SK-MEL-5 (cell line): ENCODE measurements around the gene NFKBIA. TPM values are rescaled to one million over a fixed set of nuclear protein-coding genes. Genes with fewer than 3 reads are reported as not detected.
"Not testable (repeated sequence)": the region's sequence is repeated elsewhere in the genome, so short reads cannot be mapped to it uniquely, and the experiment has no call there.

Experiments
- DNase-seq: peaks from one replicate; pipeline ENCODE4 v3.0.0-alpha.2; 2016; ENCODE audit warnings: low read depth, low spot score
- in situ Hi-C: cut with HindIII; loops from 2 replicates; pipeline ENCODE4 v1.10.0; 2016; ENCODE audit warnings: low sequenced_read_pairs, high pct_unique_total_duplicates, low pct_unique_long_range_greater_than_20kb
- total RNA-seq: library from RNA; depleted of rRNA; stranded (reverse); fragments of >200 nt; shearing (Covaris generic); gene quantifications from 2 replicates; pipeline ENCODE4 v1.2.3, GENCODE V29; 2014; rRNA removed

The NFKBIA gene
- total RNA-seq, 1 experiment from 2014 or later: 26.7 TPM

- in situ Hi-C loops, DNase-seq: not testable (repeated sequence)
These were observed 44.9 kb downstream of the NFKBIA start for GRCh38 chr14:35359655-35360054.

DNA sequence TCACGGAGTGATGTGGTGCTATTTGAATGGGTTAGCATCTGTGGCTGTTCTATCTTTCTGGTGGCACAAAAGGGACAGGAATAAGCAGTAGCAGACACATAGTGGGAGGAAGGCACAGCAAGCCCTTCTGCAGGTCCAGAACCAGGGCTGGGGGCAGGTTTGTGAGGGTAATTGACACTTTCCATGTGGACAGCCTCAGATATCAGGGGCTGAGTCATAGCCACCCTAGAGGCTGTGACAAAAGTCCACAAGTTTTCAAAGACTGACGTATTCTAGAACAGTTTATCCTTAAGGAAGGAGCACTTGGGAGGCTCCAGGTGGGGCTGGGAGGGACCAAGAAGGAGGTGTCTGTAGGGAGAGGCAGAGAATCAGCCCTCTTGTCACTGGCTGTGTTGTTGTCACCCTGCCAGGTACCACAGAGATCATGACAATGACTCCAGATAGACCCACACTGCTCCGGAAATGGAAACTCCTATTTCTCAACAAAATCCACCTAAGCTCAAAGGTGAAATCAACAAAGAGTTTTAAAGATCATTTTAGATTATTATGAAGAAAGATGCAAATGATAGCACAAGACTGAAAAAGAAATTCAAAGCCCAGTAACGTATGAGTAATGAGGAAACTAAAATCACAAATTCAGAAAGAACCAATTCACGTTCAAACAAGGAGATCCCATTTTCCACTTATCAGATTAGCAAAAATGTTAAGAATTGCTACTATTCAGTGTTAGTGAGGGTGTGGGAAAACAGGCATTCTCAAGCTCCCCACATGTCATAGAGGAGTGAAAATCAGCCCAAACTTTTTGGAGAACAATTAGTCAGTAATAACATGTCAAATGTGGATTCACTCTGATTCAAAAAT is 48.3 kb downstream of the NFKBIA start:
- no peak for DNase-seq
- in situ Hi-C loops: no loop called here

GRCh38 chr14:35355235-35355634 is 49.3 kb downstream of the NFKBIA start:
- DNase-seq, in situ Hi-C loops: not testable (repeated sequence)

GRCh38 chr14:35353409-35354172 is 51.0 kb downstream of the NFKBIA start:
- in situ Hi-C loops: no loop called here

DNA sequence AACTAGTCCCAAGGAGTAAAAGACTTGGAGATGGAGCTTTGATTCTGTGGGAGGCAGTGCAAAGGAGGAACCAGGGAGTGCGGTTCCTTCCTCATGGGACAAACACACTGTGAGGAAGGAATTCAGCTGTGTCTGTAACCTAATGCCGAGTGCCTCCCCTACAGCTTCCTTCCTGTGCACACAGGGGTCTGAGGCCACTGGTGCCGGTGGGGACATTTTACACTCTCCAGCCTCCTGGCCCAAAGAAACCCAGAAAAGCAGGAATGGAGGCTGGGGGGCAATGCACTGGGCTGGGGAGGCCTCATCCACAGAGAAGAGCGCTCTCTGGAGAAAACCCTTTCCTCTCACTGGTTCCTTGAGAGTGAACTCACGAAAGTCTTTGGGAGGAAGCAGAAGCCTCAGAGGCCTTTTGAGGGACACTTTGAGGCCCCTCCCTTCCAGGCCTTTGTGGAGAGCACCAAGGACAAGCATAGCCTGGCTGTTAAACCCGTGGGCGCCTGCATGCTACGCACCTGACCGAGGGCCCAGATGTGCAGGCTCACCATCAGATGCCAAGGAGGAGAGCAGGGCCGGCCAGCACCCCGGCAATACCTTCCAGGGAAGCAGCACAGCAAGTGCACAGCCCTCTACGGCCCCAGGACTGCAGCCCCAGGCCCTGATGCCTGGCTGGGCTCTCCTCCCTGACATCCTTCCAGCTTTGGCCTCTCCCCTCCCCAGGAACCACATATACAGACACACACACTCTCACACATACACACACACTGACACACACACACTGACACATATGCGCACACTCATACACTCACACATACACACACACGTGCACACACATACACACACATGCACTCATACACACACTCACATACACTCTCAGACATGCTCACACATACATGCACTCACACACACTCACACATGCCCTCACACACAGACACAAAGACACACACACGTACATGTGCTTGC is 52.0 kb downstream of the NFKBIA start:
- in situ Hi-C loops: no loop called here
- no peak for DNase-seq

More at GRCh38 chr14:35353409-35354172, 51.0 kb downstream of the NFKBIA start:
- no peak for DNase-seq

DNA sequence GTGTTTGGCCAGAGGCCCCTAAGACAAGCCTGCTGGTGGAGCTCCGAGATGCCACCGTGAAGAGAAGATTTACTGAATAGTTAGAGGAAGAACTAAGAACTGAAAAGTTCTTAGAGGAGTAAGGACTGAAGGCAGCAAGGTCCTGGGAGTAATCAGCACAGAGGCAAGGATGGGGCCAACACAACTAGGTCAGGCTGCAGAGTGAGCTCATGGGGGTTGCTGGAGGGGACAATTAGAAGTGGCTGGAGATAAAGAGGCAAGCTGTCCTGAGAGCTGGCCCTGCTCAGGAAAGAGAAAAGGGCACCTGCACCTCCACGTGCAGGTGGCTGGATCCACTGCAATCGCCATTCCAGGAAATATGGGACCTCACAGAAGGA is 52.7 kb downstream of the NFKBIA start:
- DNase-seq: no peak
- in situ Hi-C loops: no loop called here

Other genes starting within 250 kb of the NFKBIA start
- 169 and 193 TPM in 2 replicates for gene PSMA6, start 112.4 kb downstream of the NFKBIA start, total RNA-seq
- 0.26 and 0.27 TPM in 2 replicates for gene INSM2, start 129.4 kb upstream of the NFKBIA start, total RNA-seq